Measurements from ENCODE around the gene PITHD1.
"Not testable (repeated sequence)": the region's sequence is repeated elsewhere in the genome, so short reads cannot be mapped to it uniquely, and the experiment has no call there.

PITHD1 gene

GRCh38 chr1:23827717-23828116, 49.5 kb downstream of the PITHD1 start:
- no peak for DNase-seq

GRCh38 chr1:23834156-23834555, 55.9 kb downstream of the PITHD1 start:
- not testable (repeated sequence) for DNase-seq

GRCh38 chr1:23836037-23836436, 57.8 kb downstream of the PITHD1 start:
- DNase-seq, result no peak
